ENCODE measurements around the gene GRM7. TPM values are rescaled to one million over a fixed set of nuclear protein-coding genes. Genes with fewer than 3 reads are reported as not detected.

The GRM7 gene
- total RNA-seq, 4 donors from 2014 or later: not detected

GRCh38 chr3:7574435-7574834 is 713.5 kb downstream of the GRM7 start:
- no peak overlapping the region for H3K4me3 ChIP-seq
- no peaks in the 10 kb centered on the region for H3K36me3 ChIP-seq
- no peak overlapping the region for H3K27ac ChIP-seq
- H3K27me3 ChIP-seq: no peaks in the 10 kb centered on the region
- in situ Hi-C loops (cut with MboI; ENCODE audit: low sequenced_read_pairs in 4 of 4): no loop called here
- H3K9me3 ChIP-seq: no peaks in the 10 kb centered on the region
- no peaks in the 10 kb centered on the region for H3K4me1 ChIP-seq
- no peak for TF ChIP-seq POLR2A (IDR thresholded peaks at IDR 0.05)
- TF ChIP-seq CTCF (IDR thresholded peaks at IDR 0.05 in 4 of 5, conservative IDR thresholded peaks at IDR 0.05 in 1 of 5): no peak
- intact Hi-C loops (cut with DNase I; ENCODE audit: low total_unique reads): no loop called here
- ATAC-seq: no peak
- DNase-seq: no peak

- TF ChIP-seq CTCF (IDR thresholded peaks at IDR 0.05 in 4 of 5, conservative IDR thresholded peaks at IDR 0.05 in 1 of 5) (no peak), POLR2A (IDR thresholded peaks at IDR 0.05) (no peak)
- in situ Hi-C loops (cut with MboI; ENCODE audit: low sequenced_read_pairs in 4 of 4): no loop called here
- Histone ChIP-seq H3K4me3 (no peak overlapping the region), H3K27ac (no peak overlapping the region), H3K4me1 (no peaks in the 10 kb centered on the region), H3K9me3 (no peaks in the 10 kb centered on the region), H3K27me3 (no peaks in the 10 kb centered on the region), H3K36me3 (no peaks in the 10 kb centered on the region)
- no peak for DNase-seq
- no peak for ATAC-seq
- intact Hi-C loops (cut with DNase I; ENCODE audit: low total_unique reads): no loop called here
These were observed 715.2 kb downstream of the GRM7 start for GRCh38 chr3:7576071-7576470.

GRCh38 chr3:7576506-7576905 is 715.6 kb downstream of the GRM7 start:
- Histone ChIP-seq H3K9me3 (no peaks in the 10 kb centered on the region), H3K27me3 (no peaks in the 10 kb centered on the region), H3K4me3 (no peak overlapping the region), H3K4me1 (no peaks in the 10 kb centered on the region), H3K36me3 (no peaks in the 10 kb centered on the region), H3K27ac (no peak overlapping the region)
- TF ChIP-seq POLR2A (IDR thresholded peaks at IDR 0.05) (no peak), CTCF (IDR thresholded peaks at IDR 0.05 in 4 of 5, conservative IDR thresholded peaks at IDR 0.05 in 1 of 5) (no peak)
- in situ Hi-C loops (cut with MboI; ENCODE audit: low sequenced_read_pairs in 4 of 4) (no loop called here), intact Hi-C loops (cut with DNase I; ENCODE audit: low total_unique reads) (no loop called here)
- DNase-seq: no peak
- no peak for ATAC-seq

- Histone ChIP-seq H3K9me3 (no peaks in the 10 kb centered on the region), H3K36me3 (no peaks in the 10 kb centered on the region), H3K4me1 (no peaks in the 10 kb centered on the region), H3K27me3 (no peaks in the 10 kb centered on the region), H3K4me3 (no peak overlapping the region), H3K27ac (no peak overlapping the region)
- intact Hi-C loops (cut with DNase I; ENCODE audit: low total_unique reads): no loop called here
- ATAC-seq (no peak), DNase-seq (no peak)
- TF ChIP-seq CTCF (IDR thresholded peaks at IDR 0.05 in 4 of 5, conservative IDR thresholded peaks at IDR 0.05 in 1 of 5): no peak
- TF ChIP-seq POLR2A (IDR thresholded peaks at IDR 0.05): no peak
- in situ Hi-C loops (cut with MboI; ENCODE audit: low sequenced_read_pairs in 4 of 4): no loop called here
These were observed 716.6 kb downstream of the GRM7 start for GRCh38 chr3:7577513-7577912.

- Histone ChIP-seq H3K4me1 (no peaks in the 10 kb centered on the region), H3K9me3 (no peaks in the 10 kb centered on the region), H3K27ac (no peak overlapping the region), H3K36me3 (no peaks in the 10 kb centered on the region), H3K4me3 (no peak overlapping the region), H3K27me3 (no peaks in the 10 kb centered on the region)
- TF ChIP-seq POLR2A (IDR thresholded peaks at IDR 0.05): no peak
- TF ChIP-seq CTCF (IDR thresholded peaks at IDR 0.05 in 4 of 5, conservative IDR thresholded peaks at IDR 0.05 in 1 of 5): no peak
- in situ Hi-C loops (cut with MboI; ENCODE audit: low sequenced_read_pairs in 4 of 4) (no loop called here), intact Hi-C loops (cut with DNase I; ENCODE audit: low total_unique reads) (no loop called here)
- ATAC-seq (no peak), DNase-seq (no peak)
These were observed 720.9 kb downstream of the GRM7 start for GRCh38 chr3:7581831-7582230.

Measured in gastrocnemius medialis (tissue), 4 donors.